ENCODE results near the gene YIF1B. TPM values are rescaled to one million over a fixed set of nuclear protein-coding genes. Genes with fewer than 3 reads are reported as not detected.
"Not testable (repeated sequence)": the region's sequence is repeated elsewhere in the genome, so short reads cannot be mapped to it uniquely, and the experiment has no call there.

YIF1B gene
- total RNA-seq, 1 experiment from 2014 or later: 207 TPM

DNA sequence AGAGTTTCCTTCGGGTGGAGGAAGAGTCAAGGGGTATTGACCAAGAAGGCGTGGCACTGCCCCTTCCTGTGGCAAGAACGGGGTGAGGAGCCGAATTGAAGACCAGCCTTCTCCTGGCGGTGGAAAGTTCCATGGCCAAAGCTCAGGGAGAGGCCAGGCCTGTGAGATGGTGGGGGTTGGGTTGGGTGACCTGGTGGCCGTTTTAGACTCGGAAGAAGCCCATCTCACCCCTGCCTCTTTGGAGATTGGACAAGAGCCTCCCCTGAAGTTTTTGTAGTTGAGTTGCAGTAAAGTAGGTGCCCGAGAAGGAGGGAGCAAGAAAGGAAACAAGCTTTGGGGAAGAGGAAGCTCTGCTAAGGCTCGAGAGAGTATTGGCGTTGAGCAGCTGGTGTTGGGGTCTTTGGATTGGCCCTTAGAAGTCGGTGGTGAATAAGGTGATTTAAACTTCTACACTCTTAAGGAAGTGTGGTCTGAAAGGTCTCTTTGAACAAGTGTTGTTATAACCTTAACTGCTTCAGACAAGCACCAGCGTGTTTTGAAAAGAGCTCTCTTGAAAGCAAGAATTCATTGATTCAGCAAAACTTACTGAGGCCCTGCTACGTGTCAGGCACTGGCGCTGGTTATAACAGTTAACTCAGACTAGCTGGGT lies 50.4 kb downstream of the YIF1B start:
- DNase-seq (ENCODE audit: low read depth): peak; percentile 81
- in situ Hi-C loops (cut with HindIII; ENCODE audit: low pct_unique_long_range_greater_than_20kb, low sequenced_read_pairs): loop anchor here (5.0 kb wide), 1 partner anchor 52 kb away; the partner anchor contains the start of genes KCNK6 and YIF1B

DNA sequence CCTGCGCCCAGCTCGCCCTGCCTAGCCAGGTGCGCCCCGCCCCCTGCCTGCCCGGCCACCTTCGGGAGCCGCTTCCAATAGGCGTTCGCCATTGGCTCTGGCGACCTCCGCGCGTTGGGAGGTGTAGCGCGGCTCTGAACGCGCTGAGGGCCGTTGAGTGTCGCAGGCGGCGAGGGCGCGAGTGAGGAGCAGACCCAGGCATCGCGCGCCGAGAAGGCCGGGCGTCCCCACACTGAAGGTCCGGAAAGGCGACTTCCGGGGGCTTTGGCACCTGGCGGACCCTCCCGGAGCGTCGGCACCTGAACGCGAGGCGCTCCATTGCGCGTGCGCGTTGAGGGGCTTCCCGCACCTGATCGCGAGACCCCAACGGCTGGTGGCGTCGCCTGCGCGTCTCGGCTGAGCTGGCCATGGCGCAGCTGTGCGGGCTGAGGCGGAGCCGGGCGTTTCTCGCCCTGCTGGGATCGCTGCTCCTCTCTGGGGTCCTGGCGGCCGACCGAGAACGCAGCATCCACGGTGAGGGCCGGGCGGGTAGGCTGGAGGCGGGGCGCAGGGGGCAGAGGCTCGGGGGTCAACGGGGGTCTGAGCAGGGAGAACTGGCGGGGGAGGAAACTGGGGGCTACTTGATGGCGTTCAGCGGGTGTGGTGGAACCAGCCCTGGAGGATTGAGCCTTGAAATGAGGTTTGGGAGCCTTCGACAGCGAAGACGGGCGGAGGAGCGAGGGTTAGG lies 51.1 kb downstream of the YIF1B start, which contains the start of gene SPINT2:
Gene SPINT2, plus strand, starts transcription at position 88 of the 727 bp plus-strand sequence. Its CDS starts 320 bp downstream, at position 408.
- no peak for DNase-seq (ENCODE audit: low read depth)
- in situ Hi-C loops (cut with HindIII; ENCODE audit: low pct_unique_long_range_greater_than_20kb, low sequenced_read_pairs): loop anchor here (5.0 kb wide), 1 partner anchor 53 kb away; the partner anchor contains the start of genes KCNK6 and YIF1B

DNA sequence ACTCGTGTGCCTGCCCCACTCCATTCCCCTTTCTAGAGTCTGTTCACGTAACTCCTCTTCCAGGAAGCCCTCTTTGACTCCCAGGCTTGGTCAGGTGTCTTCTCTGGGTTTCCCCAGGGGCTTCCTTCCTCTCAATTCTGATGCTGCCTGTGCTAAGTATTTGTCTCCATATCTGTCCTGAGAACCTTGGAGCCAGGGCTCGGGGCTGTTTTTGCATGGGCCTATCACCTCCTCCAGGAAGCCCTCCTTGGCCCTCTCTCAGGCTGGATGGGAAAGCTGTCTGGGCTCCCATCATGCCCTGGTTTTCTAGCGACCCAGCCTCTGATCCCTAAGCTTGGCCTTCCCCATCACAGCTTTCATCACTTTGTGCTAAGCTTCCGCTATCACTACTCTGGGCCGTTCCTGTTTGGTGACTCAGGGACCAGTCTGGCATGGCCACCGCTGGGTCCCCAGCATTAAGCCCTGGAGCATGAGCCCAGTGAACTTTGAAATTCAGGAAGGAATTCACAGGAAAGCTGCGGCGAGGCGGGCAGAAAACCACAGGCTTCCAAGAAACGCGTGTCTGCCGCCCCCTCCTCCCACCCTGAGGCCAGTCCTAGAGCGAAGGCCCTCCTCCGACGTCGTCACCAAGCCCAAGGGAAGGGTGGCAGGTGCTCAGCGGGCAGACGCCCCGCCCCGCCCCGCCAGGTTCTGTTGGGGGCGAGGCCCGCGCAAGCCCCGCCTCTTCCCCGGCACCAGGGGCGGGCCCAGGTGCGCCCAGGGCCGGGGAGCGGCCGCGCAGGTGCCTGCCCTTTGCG lies 51.9 kb downstream of the YIF1B start:
- in situ Hi-C loops (cut with HindIII; ENCODE audit: low pct_unique_long_range_greater_than_20kb, low sequenced_read_pairs): no loop called here
- DNase-seq (ENCODE audit: low read depth): peak; percentile 99

DNA sequence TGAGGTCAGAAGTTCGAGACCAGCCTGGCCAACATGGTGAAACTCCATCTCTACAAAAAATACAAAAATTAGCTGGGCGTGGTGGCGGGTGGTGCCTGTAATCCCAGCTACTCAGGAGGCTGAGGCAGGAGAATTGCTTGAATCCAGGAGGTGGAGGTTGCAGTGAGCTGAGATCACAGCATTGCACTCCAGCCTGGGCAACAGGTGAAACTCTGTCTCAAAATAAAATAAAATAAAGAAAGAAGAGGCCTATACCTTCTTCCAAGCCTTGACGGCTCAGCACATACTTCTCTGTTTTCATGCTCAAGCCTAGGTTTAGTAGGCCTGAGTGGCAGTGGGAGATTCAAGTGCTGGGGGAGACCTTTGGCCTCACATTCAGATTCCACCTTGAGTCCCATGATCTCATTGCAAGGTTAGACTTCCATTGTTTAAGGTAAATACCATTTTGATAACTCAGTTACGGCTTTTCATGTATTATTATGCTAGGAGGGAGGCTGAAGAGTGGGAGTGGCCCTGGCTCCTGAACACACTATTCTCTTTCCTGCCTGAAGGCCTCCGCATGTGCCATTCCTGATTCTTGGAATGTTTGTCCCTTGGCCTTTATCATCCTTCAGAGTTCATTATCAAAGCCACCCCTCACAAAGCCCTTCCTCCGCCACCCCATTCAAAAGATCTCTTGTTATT lies 53.0 kb downstream of the YIF1B start:
- in situ Hi-C loops (cut with HindIII; ENCODE audit: low pct_unique_long_range_greater_than_20kb, low sequenced_read_pairs): no loop called here
- DNase-seq (ENCODE audit: low read depth): peak; percentile 39

DNA sequence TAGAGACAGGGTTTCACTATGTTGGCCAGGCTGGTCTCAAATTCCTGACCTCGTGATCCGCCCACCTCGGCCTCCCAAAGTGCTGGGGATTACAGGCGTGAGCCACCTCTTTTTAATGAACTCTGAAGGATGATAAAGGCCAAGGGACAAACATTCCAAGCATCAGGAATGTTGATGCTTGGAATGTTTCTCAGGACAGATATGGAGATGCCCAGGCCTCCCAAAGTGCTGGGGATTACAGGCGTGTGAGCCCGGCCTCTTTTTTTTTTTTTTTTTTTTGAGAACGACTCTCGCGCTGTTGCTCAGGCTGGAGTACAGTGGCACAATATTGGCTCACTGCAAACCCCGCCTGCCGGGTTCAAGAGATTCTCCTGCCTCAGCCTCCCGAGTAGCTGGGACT lies 53.8 kb downstream of the YIF1B start:
- DNase-seq (ENCODE audit: low read depth); in situ Hi-C loops (cut with HindIII; ENCODE audit: low pct_unique_long_range_greater_than_20kb, low sequenced_read_pairs): not testable (repeated sequence)

DNA sequence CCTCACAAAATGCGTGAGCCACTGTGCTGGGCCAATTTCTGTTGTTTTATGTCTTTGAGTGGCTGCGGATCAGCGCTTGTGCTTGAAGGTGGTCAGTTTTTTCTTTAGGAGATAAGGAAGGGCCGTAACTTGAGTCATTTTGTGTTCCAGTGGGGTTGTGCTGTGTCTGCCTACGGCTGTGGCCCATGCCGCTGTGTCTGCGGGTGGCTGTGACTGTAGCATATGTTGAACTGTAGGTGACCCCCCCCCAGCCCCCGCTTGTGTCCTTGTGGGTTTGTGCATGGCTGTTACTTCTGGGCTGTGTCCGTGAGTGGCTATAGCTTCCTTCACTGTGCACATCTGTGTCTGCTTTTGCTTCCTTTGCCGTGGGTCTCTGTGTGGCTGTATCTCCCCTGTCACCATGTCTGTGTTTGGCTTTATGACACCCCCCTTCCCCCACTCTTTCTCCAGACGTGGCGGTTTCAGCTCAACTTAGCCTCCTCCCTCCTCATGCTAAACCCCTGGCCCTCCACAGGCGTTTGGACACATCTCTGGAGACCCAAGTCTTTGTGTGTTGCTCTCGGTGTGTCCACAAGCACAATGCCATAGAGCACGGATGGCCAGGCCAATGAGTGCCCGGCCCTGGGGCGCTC lies 60.2 kb downstream of the YIF1B start:
- in situ Hi-C loops (cut with HindIII; ENCODE audit: low pct_unique_long_range_greater_than_20kb, low sequenced_read_pairs): no loop called here

DNA sequence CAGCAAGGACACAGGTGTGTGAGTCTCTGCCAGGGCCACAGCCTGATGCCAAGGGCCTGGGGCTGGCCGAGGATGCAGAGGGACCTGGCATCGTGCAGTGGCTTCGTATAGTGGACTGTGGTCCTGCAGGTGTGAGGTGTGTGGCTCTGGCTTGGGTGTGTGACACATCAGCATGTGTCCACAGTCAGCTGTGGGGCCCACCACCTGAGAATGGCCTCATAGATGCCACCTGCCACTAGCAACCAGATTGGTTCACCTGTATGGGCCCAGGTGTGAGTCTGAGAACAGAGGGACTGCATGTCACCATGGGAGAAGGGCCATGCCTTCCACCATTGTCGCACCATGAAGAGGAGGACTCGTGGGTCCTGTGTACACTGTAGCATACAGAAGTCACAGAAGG lies 62.0 kb downstream of the YIF1B start:
- in situ Hi-C loops (cut with HindIII; ENCODE audit: low pct_unique_long_range_greater_than_20kb, low sequenced_read_pairs): no loop called here
- no peak for DNase-seq (ENCODE audit: low read depth)

More for the DNA sequence above, 60.2 kb downstream of the YIF1B start:
- DNase-seq (ENCODE audit: low read depth): peak; percentile 55

Other genes with a start within 250 kb of the YIF1B start
- 2.3 and 3.0 TPM in 2 replicates for gene DPF1, start 91.7 kb downstream of the YIF1B start, total RNA-seq (2014; rRNA removed; shearing (Covaris generic); ENCODE audit: low replicate concordance)
- gene PPP1R14A, start 59.6 kb downstream of the YIF1B start, total RNA-seq (2014; rRNA removed; shearing (Covaris generic); ENCODE audit: low replicate concordance): not detected in 2 replicates
- 1,423 and 1,713 TPM in 2 replicates for gene SPINT2, start 51.4 kb downstream of the YIF1B start, total RNA-seq (2014; rRNA removed; shearing (Covaris generic); ENCODE audit: low replicate concordance)
- gene C19orf33, start 11.7 kb downstream of the YIF1B start, total RNA-seq (2014; rRNA removed; shearing (Covaris generic); ENCODE audit: low replicate concordance): 165 and 184 TPM in 2 replicates
- 0.27 TPM in 1 of 2 replicates, not detected in the other for gene KCNK6, start 3.9 kb upstream of the YIF1B start, total RNA-seq (2014; rRNA removed; shearing (Covaris generic); ENCODE audit: low replicate concordance)
- gene CATSPERG, start 19.9 kb upstream of the YIF1B start, total RNA-seq (2014; rRNA removed; shearing (Covaris generic); ENCODE audit: low replicate concordance): 0.90 and 6.0 TPM in 2 replicates
- 444 and 614 TPM in 2 replicates for gene PSMD8, start 58.6 kb upstream of the YIF1B start, total RNA-seq (2014; rRNA removed; shearing (Covaris generic); ENCODE audit: low replicate concordance)
- gene GGN, start 72.1 kb upstream of the YIF1B start, total RNA-seq (2014; rRNA removed; shearing (Covaris generic); ENCODE audit: low replicate concordance): 2.5 TPM in 1 of 2 replicates, not detected in the other
- 1.7 TPM in 1 of 2 replicates, not detected in the other for gene SPRED3, start 72.8 kb upstream of the YIF1B start, total RNA-seq (2014; rRNA removed; shearing (Covaris generic); ENCODE audit: low replicate concordance)
- 23.9 and 31.9 TPM in 2 replicates for gene FAM98C, start 87.1 kb upstream of the YIF1B start, total RNA-seq (2014; rRNA removed; shearing (Covaris generic); ENCODE audit: low replicate concordance)
- not detected in 2 replicates for gene RASGRP4, start 110.3 kb upstream of the YIF1B start, total RNA-seq (2014; rRNA removed; shearing (Covaris generic); ENCODE audit: low replicate concordance)
- under 0.01 TPM in 1 of 2 replicates, not detected in the other for gene RYR1, start 117.7 kb upstream of the YIF1B start, total RNA-seq (2014; rRNA removed; shearing (Covaris generic); ENCODE audit: low replicate concordance)